ENCODE results near the gene WDR4.

DNA sequence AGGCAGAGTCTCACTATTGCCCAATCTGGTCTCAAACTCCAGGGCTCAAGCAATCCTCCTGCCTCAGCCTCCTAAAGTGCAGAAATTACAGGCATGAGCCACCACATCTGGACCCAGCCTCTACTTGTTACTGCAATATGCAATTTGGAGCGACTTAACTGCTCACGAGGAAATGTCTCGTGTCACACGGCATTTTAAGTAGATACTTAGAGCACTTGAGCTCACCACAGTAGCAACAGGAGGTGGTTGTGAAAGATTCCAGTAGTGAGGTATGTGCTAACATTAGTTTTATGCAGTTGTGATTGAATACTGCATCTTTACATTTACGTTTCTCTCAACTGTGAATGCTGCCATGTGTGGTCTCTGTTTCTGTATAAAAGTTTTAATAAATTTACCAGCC is 8.0 kb upstream of the WDR4 start:
- TF ChIP-seq, protein P1, sequence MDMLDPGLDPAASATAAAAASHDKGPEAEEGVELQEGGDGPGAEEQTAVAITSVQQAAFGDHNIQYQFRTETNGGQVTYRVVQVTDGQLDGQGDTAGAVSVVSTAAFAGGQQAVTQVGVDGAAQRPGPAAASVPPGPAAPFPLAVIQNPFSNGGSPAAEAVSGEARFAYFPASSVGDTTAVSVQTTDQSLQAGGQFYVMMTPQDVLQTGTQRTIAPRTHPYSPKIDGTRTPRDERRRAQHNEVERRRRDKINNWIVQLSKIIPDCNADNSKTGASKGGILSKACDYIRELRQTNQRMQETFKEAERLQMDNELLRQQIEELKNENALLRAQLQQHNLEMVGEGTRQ (IDR thresholded peaks at IDR 0.05; ENCODE audit: borderline replicate concordance, low read depth, low read length), result no peak
- TF ChIP-seq, protein P2, sequence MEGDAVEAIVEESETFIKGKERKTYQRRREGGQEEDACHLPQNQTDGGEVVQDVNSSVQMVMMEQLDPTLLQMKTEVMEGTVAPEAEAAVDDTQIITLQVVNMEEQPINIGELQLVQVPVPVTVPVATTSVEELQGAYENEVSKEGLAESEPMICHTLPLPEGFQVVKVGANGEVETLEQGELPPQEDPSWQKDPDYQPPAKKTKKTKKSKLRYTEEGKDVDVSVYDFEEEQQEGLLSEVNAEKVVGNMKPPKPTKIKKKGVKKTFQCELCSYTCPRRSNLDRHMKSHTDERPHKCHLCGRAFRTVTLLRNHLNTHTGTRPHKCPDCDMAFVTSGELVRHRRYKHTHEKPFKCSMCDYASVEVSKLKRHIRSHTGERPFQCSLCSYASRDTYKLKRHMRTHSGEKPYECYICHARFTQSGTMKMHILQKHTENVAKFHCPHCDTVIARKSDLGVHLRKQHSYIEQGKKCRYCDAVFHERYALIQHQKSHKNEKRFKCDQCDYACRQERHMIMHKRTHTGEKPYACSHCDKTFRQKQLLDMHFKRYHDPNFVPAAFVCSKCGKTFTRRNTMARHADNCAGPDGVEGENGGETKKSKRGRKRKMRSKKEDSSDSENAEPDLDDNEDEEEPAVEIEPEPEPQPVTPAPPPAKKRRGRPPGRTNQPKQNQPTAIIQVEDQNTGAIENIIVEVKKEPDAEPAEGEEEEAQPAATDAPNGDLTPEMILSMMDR (IDR thresholded peaks at IDR 0.05), result no peak
- TF ChIP-seq YY1 (IDR thresholded peaks at IDR 0.05; ENCODE audit: low read depth) (no peak), RFX5 (IDR thresholded peaks at IDR 0.05; ENCODE audit: low read length) (no peak)
